Naive B cell (primary cell): ENCODE data around the gene CFAP43. TPM values are rescaled to one million over a fixed set of nuclear protein-coding genes. Genes with fewer than 3 reads are reported as not detected.
A peak's percentile ranks its signal among the peaks of the same experiment; 100 is the strongest.
"Not testable (repeated sequence)": the region's sequence is repeated elsewhere in the genome, so short reads cannot be mapped to it uniquely, and the experiment has no call there.

Experiments used
- ATAC-seq, 2 donors: fragments of 150-1000 bp; cut with Tn5 transposase; 2 replicates each; pipeline ENCODE4 v1.10.0; 2021; ENCODE audit warnings: low read depth in 2 of 2, mild to moderate bottlenecking in 2 of 2, moderate library complexity in 2 of 2
- DNase-seq: peaks from one replicate; pipeline ENCODE4 v3.0.0; 2022
- H3K27ac Mint-ChIP-seq, 6 donors: one replicate each; pipeline ENCODE4 v1.8.0; 2020 to 2022; ENCODE audit warnings: mild to moderate bottlenecking in 6 of 6, mixed read lengths in 6 of 6, moderate library complexity in 5 of 6, inconsistent platforms in 2 of 6
- H3K27me3 Mint-ChIP-seq, 3 donors: one replicate each; pipeline ENCODE4 v1.8.0; 2021 to 2022; ENCODE audit warnings: mixed read lengths in 3 of 3, mild to moderate bottlenecking in 1 of 3
- H3K36me3 Mint-ChIP-seq, 2 donors: one replicate each; pipeline ENCODE4 v1.8.0; 2020 to 2022; ENCODE audit warnings: mixed read lengths in 2 of 2, inconsistent platforms in 1 of 2, mild to moderate bottlenecking in 1 of 2
- H3K4me1 Mint-ChIP-seq, 3 donors: one replicate each; pipeline ENCODE4 v1.8.0; 2020 to 2022; ENCODE audit warnings: mixed read lengths in 3 of 3, inconsistent platforms in 1 of 3, mild to moderate bottlenecking in 1 of 3, moderate library complexity in 1 of 3
- H3K4me3 Mint-ChIP-seq, 8 donors: one replicate each; pipeline ENCODE4 v1.8.0; 2020 to 2022; ENCODE audit warnings: mild to moderate bottlenecking in 8 of 8, mixed read lengths in 8 of 8, moderate library complexity in 8 of 8, inconsistent platforms in 2 of 8
- H3K9me3 Mint-ChIP-seq, 7 donors: one replicate each; pipeline ENCODE4 v1.8.0; 2020 to 2022; ENCODE audit warnings: mixed read lengths in 7 of 7, mild to moderate bottlenecking in 5 of 7, inconsistent platforms in 2 of 7, moderate library complexity in 1 of 7
- polyA plus RNA-seq, 6 donors: library from polyadenylated mRNA; unstranded; fragments of 300-500 nt; fragmentation: Illumina TruSeq; gene quantifications; one replicate each; pipeline ENCODE4 v1.2.3, GENCODE V29; 2021; ENCODE audit warnings: low read depth in 6 of 6

The CFAP43 gene
- polyA plus RNA-seq, 6 donors from 2014 or later, result not detected

DNA sequence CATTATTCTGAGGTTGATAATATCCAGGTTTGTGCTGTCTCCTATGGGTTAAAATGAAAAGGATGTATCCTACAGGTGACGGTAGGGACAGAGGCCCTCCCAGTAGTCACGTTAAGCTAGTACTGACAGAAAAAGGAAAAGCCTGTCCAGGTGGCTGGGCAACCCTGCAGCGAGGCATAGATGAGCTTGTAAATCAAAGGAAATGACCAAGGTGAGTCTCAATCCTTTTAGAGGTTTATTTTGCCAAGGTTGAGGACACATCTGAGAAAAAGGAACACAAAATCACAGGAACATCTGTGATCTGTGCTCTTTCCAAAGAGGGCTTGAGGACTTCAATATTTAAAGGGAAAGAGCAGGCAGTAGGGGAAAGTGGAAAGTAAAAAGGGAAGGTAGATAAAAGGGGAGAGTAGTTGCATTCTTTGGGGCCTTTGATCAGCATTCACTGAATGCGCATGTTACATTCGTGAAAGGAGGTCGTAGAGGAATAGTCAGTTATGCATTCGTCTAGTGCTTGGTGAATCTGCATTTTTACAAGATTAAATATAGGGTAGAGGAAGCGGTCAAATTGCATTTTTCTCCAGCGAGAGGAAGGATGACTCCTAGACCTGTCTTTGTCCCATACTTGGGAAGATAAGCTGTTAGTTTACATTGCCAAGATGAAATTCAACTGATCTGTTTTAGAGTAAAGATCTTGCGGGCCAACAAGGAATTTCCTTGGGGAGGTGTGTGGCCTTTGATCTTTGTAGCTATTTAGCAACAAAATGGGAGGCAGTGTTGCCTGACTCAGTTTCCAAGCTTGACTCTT is 21.6 kb upstream of the CFAP43 start:
- Mint-ChIP-seq H3K27ac (peak overlapping the region; percentile 84 to 98 (median 96)), H3K9me3 (peaks cover 0 to 1% (median 0%) of the 10 kb centered on the region in 7 donors), H3K36me3 (peaks cover 0 to 8% of the 10 kb centered on the region in 2 donors), H3K27me3 (peaks cover 9 to 16% (median 12%) of the 10 kb centered on the region in 3 donors), H3K4me3 (peak overlapping the region; percentile 89 to 100 (median 96)), H3K4me1 (peaks cover 23 to 40% (median 26%) of the 10 kb centered on the region in 3 donors)
- no peak for ATAC-seq
- no peak for DNase-seq

DNA sequence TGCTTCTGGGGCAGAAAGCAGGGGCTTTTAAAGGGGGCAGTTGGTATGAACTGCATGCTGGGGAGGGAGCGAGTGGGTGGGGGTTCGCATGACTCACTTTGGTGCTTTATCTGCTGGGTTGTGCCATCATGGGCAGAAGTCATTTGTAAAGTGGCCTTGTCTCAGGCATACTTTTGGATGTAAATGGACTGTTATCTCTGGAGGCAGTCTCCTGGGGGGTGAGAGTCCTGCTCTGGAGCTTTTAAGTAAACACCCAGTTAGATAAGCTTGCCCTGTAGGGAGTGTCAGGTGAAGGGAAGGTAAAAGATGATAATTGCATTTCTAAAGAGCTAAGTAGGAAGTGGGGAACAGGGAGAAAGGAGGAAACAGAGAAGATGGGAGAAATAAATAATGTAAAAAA is 20.9 kb upstream of the CFAP43 start:
- Mint-ChIP-seq H3K4me1 (peaks cover 18 to 35% (median 23%) of the 10 kb centered on the region in 3 donors), H3K27ac (peak overlapping the region in 1 of 6 donors; percentile 25), H3K27me3 (peaks cover 9 to 19% (median 12%) of the 10 kb centered on the region in 3 donors), H3K36me3 (peaks cover 0 to 3% of the 10 kb centered on the region in 2 donors), H3K4me3 (peak overlapping the region in 7 of 8 donors; percentile 50 to 100 (median 93)), H3K9me3 (peaks cover 0 to 3% (median 0%) of the 10 kb centered on the region in 7 donors)
- DNase-seq, result no peak
- no peak for ATAC-seq

DNA sequence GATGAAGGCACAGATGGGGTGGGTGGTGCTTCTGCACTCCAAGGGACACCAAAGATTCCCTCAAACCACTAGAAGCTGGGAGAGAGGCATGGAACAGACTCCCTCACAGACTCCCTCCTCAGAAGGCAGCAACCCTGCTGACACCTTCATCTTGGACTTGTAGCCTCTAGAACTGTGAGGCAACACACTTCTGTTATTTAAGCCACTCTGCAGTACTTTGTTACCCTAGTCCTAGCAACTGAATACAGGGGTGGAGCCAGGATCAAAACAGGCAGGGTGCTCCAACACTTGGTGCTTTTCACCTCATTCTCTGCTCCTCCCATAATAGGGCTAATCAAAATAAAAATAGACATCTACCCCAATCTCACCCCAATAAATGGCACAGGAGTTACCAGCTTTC is 20.2 kb upstream of the CFAP43 start:
- Mint-ChIP-seq H3K27ac (no peak overlapping the region), H3K4me1 (peaks cover 14 to 29% (median 20%) of the 10 kb centered on the region in 3 donors)

DNA sequence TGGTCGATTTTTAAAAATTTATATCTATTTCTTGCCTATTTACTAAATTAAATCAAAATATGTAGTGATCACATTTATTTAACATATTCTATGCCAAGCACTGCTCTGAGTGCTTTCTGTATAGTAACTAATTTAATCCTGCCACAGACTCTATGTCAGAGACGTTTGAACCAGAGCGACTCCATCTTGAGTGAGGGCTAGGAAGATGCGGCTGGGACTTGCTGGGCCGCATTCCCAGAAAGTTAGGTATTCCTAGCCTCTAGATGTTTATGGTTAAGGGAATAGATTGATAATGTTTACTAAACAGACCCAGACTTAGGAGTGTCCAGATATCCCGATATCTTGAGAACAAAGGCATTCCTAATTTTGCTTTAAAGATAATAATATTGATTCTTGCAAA is 19.3 kb upstream of the CFAP43 start:
- Mint-ChIP-seq H3K4me3 (peak overlapping the region in 1 of 8 donors; percentile 93), H3K36me3 (no peaks in the 10 kb centered on the region), H3K27me3 (peaks cover 9 to 30% (median 22%) of the 10 kb centered on the region in 3 donors), H3K4me1 (peaks cover 14 to 22% (median 20%) of the 10 kb centered on the region in 3 donors), H3K9me3 (peaks cover 0 to 10% (median 2%) of the 10 kb centered on the region in 7 donors), H3K27ac (no peak overlapping the region)
- DNase-seq (no peak), ATAC-seq (no peak)

More for the DNA sequence above, 20.2 kb upstream of the CFAP43 start:
- DNase-seq, result no peak
- Mint-ChIP-seq H3K9me3 (peaks cover 0 to 3% (median 0%) of the 10 kb centered on the region in 7 donors), H3K27me3 (peaks cover 9 to 21% (median 12%) of the 10 kb centered on the region in 3 donors), H3K36me3 (no peaks in the 10 kb centered on the region), H3K4me3 (peak overlapping the region in 2 of 8 donors; percentile 15 to 93)
- no peak for ATAC-seq

DNA sequence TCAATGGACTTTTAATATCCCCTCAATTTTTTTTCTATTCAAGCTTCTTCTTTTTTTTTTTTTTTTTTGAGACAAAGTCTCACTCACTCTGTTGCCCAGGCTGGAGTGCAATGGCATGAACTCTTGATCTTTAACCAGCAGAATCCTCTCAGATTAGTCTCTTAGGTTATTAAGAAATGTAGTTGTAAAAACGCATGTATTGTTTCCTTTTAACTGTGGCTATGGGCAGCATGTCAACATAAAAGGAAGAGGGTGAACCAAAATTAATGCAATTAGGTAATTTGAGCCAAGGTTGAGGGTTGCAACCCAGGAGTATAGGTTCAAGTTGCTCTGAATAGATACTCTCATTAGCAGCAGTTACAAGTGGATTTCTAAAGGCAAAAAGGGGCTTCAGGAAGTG is 18.2 kb upstream of the CFAP43 start:
- DNase-seq, result no peak
- Mint-ChIP-seq H3K27me3 (peaks cover 9 to 30% (median 24%) of the 10 kb centered on the region in 3 donors), H3K4me3 (no peak overlapping the region), H3K9me3 (peaks cover 0 to 12% (median 3%) of the 10 kb centered on the region in 7 donors), H3K27ac (no peak overlapping the region), H3K4me1 (peaks cover 10 to 13% (median 10%) of the 10 kb centered on the region in 3 donors), H3K36me3 (no peaks in the 10 kb centered on the region)
- no peak for ATAC-seq

DNA sequence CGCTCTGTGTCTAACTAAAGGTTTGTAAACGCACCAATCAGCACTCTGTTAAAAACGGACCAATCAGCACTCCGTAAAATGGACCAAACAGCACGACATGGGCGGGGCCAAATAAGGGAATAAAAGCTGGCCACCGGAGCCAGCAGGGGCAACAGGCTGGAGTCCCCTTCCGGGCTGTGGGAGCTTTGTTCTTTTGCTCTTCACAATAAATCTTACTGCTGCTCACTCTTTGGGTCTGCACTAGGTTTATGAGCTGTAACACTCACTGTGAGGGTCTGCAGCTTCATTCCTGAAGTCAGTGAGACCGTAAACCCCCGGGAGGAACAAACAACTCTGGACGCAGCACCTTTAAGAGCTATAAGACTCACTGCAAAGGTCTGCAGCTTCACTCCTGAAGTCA is 16.8 kb upstream of the CFAP43 start:
- Mint-ChIP-seq H3K27me3 (peaks cover 9 to 30% (median 24%) of the 10 kb centered on the region in 3 donors), H3K9me3 (peaks cover 0 to 12% (median 3%) of the 10 kb centered on the region in 7 donors)
- not testable (repeated sequence) for DNase-seq, H3K36me3 Mint-ChIP-seq, H3K4me1 Mint-ChIP-seq, H3K4me3 Mint-ChIP-seq, H3K27ac Mint-ChIP-seq, ATAC-seq

DNA sequence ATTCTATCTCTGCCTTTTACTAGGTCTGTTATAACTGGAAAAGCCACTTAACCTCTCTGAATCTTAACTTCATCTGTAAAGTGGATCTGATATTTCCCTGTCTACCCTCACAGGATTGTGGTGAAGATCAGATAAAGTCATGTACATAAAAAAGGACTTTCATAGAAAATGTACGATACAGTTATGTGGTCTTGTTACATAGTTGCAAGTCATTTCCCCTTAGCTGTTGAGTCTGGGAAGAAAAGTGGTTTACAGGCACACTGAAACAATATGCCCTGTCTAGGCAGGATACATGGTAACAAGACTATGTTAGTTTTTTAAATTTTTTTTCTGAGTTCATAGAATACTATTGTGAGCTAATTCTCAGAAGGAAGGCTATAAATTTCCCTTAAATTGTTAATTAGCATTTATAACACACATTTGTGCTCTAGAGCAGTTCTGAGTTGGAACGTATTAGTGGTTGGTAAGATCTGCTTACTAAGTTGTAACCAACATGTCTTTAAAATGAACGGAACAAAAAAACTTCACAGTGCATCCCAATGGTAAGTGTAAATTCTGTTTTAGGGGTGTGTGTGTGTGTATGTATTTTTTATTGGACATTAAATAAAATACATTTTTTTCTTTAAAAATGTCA is 15.5 kb upstream of the CFAP43 start:
- ATAC-seq (no peak), DNase-seq (no peak)
- Mint-ChIP-seq H3K9me3 (peaks cover 0 to 12% (median 3%) of the 10 kb centered on the region in 7 donors), H3K4me3 (no peak overlapping the region), H3K4me1 (no peaks in the 10 kb centered on the region), H3K27ac (no peak overlapping the region), H3K36me3 (no peaks in the 10 kb centered on the region), H3K27me3 (peaks cover 19 to 38% (median 28%) of the 10 kb centered on the region in 3 donors)

DNA sequence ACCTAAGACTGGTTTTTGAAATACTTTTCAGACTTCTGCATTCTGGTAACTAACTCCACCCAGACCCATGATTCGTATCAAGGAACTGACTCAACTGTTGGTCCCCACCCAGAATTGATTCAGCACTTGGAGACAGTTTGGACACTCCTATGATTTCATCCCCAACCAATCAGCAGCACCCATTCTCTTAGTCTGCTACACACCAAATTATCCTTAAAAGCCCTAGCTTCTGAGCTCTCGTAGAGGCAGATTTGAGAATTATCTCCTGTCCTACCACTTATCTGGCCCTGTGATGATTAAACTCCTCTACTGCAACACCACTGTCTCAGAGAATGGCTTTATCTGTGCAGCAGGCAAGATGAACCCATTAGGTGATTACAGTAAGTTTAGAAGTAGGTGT is 14.8 kb upstream of the CFAP43 start:
- peaks cover 13 to 40% (median 30%) of the 10 kb centered on the region in 3 donors for H3K27me3 Mint-ChIP-seq
- DNase-seq (no peak), ATAC-seq (no peak)
- H3K4me3 Mint-ChIP-seq, result no peak overlapping the region
- H3K9me3 Mint-ChIP-seq, result peaks cover 0 to 12% (median 3%) of the 10 kb centered on the region in 7 donors
- H3K27ac Mint-ChIP-seq, result no peak overlapping the region
- no peaks in the 10 kb centered on the region for H3K4me1 Mint-ChIP-seq
- H3K36me3 Mint-ChIP-seq, result no peaks in the 10 kb centered on the region

DNA sequence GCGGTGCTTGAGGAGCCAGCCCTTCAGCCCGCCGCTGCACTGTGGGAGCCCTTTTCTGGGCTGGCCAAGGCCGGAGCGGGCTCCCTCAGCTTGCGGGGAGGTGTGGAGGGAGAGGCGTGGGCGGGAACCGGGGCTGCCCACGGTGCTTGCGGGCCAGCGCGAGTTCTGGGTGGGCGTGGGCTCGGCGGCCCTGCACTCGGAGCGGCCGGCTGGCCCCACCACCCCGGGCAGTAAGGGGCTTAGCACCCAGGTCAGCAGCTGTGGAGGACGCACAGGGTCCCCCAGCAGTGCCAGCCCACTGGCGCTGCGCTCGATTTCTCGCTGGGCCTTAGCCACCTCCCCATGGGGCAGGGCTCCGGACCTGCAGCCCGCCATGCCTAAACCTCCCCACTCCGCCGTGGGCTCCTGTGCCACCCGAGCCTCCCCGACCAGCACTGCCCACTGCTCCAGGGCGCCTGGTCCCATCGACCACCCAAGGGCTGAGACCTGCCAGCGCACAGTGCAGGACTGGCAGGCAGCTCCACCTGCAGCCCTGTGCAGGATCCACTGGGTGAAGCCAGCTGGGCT is 13.0 kb upstream of the CFAP43 start:
- DNase-seq (no peak), ATAC-seq (no peak)
- Mint-ChIP-seq H3K4me1 (no peaks in the 10 kb centered on the region), H3K36me3 (no peaks in the 10 kb centered on the region), H3K27ac (no peak overlapping the region), H3K27me3 (peaks cover 17 to 47% (median 24%) of the 10 kb centered on the region in 3 donors), H3K4me3 (no peak overlapping the region), H3K9me3 (peaks cover 0 to 12% (median 3%) of the 10 kb centered on the region in 7 donors)

DNA sequence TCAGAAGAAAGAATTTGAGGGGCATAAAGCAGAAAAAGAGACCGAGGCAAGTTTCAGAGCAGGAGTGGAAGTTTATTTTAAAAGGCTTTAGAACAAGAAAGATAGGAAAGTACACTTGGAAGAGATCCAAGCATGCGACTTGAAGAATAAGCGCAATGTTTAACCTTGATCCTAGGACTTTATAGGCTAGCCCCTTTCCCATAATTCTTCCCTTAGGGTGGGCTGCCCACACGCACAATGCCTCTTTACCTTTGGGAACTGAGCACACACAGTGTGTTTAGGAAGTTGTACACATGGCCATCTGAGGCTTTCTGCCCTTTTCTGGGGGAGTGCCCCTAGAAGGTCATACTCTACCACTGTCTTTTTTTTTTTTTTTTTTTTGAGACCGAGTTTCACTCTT is 11.3 kb upstream of the CFAP43 start:
- Mint-ChIP-seq H3K27ac (peak overlapping the region in 1 of 6 donors; percentile 45), H3K9me3 (peaks cover 0 to 12% (median 0%) of the 10 kb centered on the region in 7 donors), H3K27me3 (peaks cover 26 to 46% (median 33%) of the 10 kb centered on the region in 3 donors), H3K36me3 (no peaks in the 10 kb centered on the region), H3K4me1 (no peaks in the 10 kb centered on the region), H3K4me3 (no peak overlapping the region)
- ATAC-seq (no peak), DNase-seq (no peak)

DNA sequence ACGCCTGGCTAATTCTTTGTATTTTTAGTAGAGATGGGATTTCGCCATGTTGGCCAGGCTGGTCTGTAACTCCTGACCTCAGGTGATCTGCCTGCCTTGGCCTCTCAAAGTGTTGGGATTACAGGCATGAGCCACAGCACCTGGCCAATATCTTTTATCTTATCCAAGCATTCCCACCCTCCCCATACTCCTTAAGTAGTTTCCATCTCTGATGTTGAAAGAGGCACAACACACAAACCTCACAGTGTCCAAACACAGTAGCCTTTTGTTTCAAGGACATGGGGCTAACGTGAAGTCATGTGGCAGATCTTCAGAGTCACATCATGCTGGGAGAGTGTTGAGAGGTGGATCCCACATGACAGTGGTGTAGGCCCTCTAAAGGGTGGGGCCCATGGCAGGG is 10.8 kb upstream of the CFAP43 start:
- Mint-ChIP-seq H3K27me3 (peaks cover 28 to 49% (median 38%) of the 10 kb centered on the region in 3 donors), H3K4me3 (peak overlapping the region in 1 of 8 donors; percentile 6), H3K9me3 (peaks cover 0 to 12% (median 0%) of the 10 kb centered on the region in 7 donors), H3K27ac (peak overlapping the region in 1 of 6 donors; percentile 57)
- ATAC-seq, DNase-seq, H3K36me3 Mint-ChIP-seq, H3K4me1 Mint-ChIP-seq: not testable (repeated sequence)

DNA sequence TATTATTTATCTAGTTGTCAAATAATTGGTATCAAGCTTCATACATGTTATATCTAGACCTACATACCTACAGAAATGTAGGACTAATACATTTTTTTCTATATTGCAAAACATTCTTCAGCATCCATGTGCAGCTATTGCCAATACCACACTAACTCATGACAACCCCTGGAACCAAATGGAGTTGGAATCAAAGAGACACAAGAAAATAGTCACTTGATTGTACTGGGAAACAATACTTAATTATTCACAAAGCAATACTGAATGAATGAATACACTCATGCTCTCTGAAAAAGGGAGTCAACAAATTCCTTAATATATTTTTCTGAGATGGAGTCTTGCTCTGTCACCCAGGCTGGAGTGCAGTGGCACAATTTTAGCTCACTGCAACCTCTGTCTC is 10.4 kb upstream of the CFAP43 start:
- H3K27me3 Mint-ChIP-seq, result peaks cover 32 to 51% (median 43%) of the 10 kb centered on the region in 3 donors

DNA sequence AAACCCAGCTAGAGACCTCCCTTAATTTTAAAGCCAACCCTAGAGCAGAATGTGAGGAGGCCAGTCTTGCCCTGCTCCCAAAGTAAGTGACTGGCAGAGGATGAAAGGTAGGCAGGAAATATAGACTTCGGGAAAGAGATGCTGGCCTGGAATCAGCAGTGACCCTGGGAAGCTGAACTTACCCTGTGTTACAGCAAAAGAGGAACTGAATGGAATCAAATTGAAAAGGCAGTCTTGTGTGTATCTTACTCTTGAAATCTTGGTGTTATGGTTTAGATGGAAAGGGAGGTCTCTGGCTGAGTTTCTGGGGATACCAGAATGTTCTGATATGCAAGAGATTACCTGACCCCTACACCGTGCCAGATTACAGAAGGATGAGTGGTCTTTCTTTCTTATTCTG is 7.9 kb upstream of the CFAP43 start:
- no peaks in the 10 kb centered on the region for H3K36me3 Mint-ChIP-seq
- no peak overlapping the region for H3K4me3 Mint-ChIP-seq
- no peak for ATAC-seq
- H3K27ac Mint-ChIP-seq, result no peak overlapping the region
- DNase-seq, result no peak
- peaks cover 4 to 11% (median 7%) of the 10 kb centered on the region in 7 donors for H3K9me3 Mint-ChIP-seq
- no peaks in the 10 kb centered on the region for H3K4me1 Mint-ChIP-seq
- peaks cover 31 to 62% (median 56%) of the 10 kb centered on the region in 3 donors for H3K27me3 Mint-ChIP-seq

More for the DNA sequence above, 10.4 kb upstream of the CFAP43 start:
- Mint-ChIP-seq H3K4me1 (no peaks in the 10 kb centered on the region), H3K36me3 (no peaks in the 10 kb centered on the region), H3K9me3 (peaks cover 0 to 12% (median 0%) of the 10 kb centered on the region in 7 donors), H3K4me3 (no peak overlapping the region), H3K27ac (no peak overlapping the region)
- no peak for DNase-seq
- no peak for ATAC-seq
